GM18519 (cell line): ENCODE measurements around the gene GBA2.
A peak's percentile ranks its signal among the peaks of the same experiment; 100 is the strongest.

Experiments used
- ATAC-seq: cut with Tn5 transposase; IDR thresholded peaks from one replicate; pipeline ENCODE4 v1.9.1; 2021; ENCODE audit warnings: mild to moderate bottlenecking, moderate library complexity; ENCODE audit not compliant: unreplicated experiment, low FRiP score

The GBA2 gene

GRCh38 chr9:35741740-35742139, 7.3 kb downstream of the GBA2 start:
- no peak for ATAC-seq

- no peak for ATAC-seq
Measured at GRCh38 chr9:35740243-35740642, 8.8 kb downstream of the GBA2 start.

GRCh38 chr9:35738924-35739323, 10.1 kb downstream of the GBA2 start:
- no peak for ATAC-seq

- ATAC-seq = no peak
Measured at GRCh38 chr9:35738186-35738585, 10.8 kb downstream of the GBA2 start.

GRCh38 chr9:35737143-35737542, 11.9 kb downstream of the GBA2 start:
- ATAC-seq = no peak

GRCh38 chr9:35736201-35736633, 12.8 kb downstream of the GBA2 start:
- no peak for ATAC-seq

GRCh38 chr9:35734096-35734495, 14.9 kb downstream of the GBA2 start:
- ATAC-seq = no peak

GRCh38 chr9:35732800-35733541, 16.1 kb downstream of the GBA2 start:
- ATAC-seq = no peak

GRCh38 chr9:35732185-35732799, 16.7 kb downstream of the GBA2 start, which contains the start of the genes CREB3 and TLN1:
Gene CREB3 (plus strand): TSS chr9:35732666. CDS start chr9:35732773, 107 bp downstream.
Gene TLN1 (minus strand): TSS chr9:35732195. CDS start chr9:35725694, 6,501 bp downstream.
- ATAC-seq = peak; percentile 70

GRCh38 chr9:35731415-35732184, 17.4 kb downstream of the GBA2 start:
- ATAC-seq = no peak

- no peak for ATAC-seq
Measured at GRCh38 chr9:35730486-35730854, 18.6 kb downstream of the GBA2 start.

- no peak for ATAC-seq
Measured at GRCh38 chr9:35729700-35730485, 19.1 kb downstream of the GBA2 start.

- no peak for ATAC-seq
Measured at GRCh38 chr9:35729101-35729500, 19.9 kb downstream of the GBA2 start.

GRCh38 chr9:35728041-35728971, 20.7 kb downstream of the GBA2 start:
- no peak for ATAC-seq

GRCh38 chr9:35727676-35728040, 21.4 kb downstream of the GBA2 start:
- no peak for ATAC-seq

GRCh38 chr9:35726931-35727330, 22.1 kb downstream of the GBA2 start:
- ATAC-seq = no peak

GRCh38 chr9:35725362-35725761, 23.7 kb downstream of the GBA2 start:
- no peak for ATAC-seq

- no peak for ATAC-seq
Measured at GRCh38 chr9:35723908-35724307, 25.1 kb downstream of the GBA2 start.

- no peak for ATAC-seq
Measured at GRCh38 chr9:35723426-35723825, 25.6 kb downstream of the GBA2 start.

GRCh38 chr9:35719546-35719945, 29.5 kb downstream of the GBA2 start:
- no peak for ATAC-seq
